H1 (cell line): Measurements from ENCODE around the gene THOC7.

Source experiments
- CTCF ChIP-seq, 3 experiments: IDR thresholded peaks; 1 replicate in 2 of 3; 2 replicates in 1 of 3; pipeline versions ENCODE4 v1.5.1 to v1.6.1; 2011; ENCODE audit warnings: low read length in 3 of 3, mild to moderate bottlenecking in 3 of 3, inconsistent platforms in 2 of 3, low read depth in 1 of 3, moderate library complexity in 1 of 3; ENCODE audit not compliant: insufficient read depth in 1 of 3; ENCODE audit errors: control extremely low read depth in 1 of 3
- SAP30 ChIP-seq: fragments of 300-600 bp; sonication (generic); IDR thresholded peaks from 2 replicates; pipeline ENCODE4 v1.7.1; 2012; ENCODE audit warnings: low read length, moderate library complexity, mild to moderate bottlenecking, inconsistent platforms; ENCODE audit not compliant: insufficient read depth, insufficient replicate concordance

- TF ChIP-seq CTCF (IDR thresholded peaks at IDR 0.05; ENCODE audit: control extremely low read depth in 1 of 3, insufficient read depth in 1 of 3, low read depth in 1 of 3, low read length in 3 of 3), result no peak
- TF ChIP-seq SAP30, result no peak
Measured at GRCh38 chr3:63795438-63795837, 68.2 kb downstream of the THOC7 start.
